DOHH2 (cell line): Measurements from ENCODE around the gene PRKAR1B.

Experiments used
- EZH2phosphoT487 ChIP-seq: fragments of 200-600 bp; sonication (generic); IDR thresholded peaks from 2 replicates; pipeline ENCODE4 v1.6.1; 2017; ENCODE audit warnings: borderline replicate concordance, mild to moderate bottlenecking, antibody characterized with exemption, low read length, moderate library complexity, mixed read lengths
- TF ChIP-seq, protein P1 (sequence below): fragments of 200-600 bp; sonication (generic); IDR thresholded peaks from one replicate; pipeline ENCODE4 v1.5.1; 2014; ENCODE audit warnings: antibody characterized with exemption, mild to moderate bottlenecking, low read depth, low read length; ENCODE audit not compliant: poor library complexity, severe bottlenecking

DNA sequence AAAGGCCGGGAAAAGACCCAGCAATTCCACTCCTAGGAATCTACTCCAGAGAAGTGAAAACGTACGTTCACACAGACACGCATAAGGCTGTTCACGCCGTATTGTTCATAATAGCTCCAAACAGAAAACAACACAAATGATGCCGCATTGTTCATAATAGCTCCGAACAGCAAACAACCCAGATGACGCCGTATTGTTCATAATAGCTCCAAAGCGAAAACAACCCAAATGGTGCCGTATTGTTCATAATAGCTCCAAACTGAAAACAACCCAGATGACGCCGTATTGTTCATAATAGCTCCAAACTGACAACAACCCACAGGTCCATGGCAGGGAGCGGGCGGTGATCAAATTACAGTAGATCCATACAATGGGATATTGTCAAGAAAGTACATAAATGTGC, 85.8 kb downstream of the PRKAR1B start:
- TF ChIP-seq, protein P1, sequence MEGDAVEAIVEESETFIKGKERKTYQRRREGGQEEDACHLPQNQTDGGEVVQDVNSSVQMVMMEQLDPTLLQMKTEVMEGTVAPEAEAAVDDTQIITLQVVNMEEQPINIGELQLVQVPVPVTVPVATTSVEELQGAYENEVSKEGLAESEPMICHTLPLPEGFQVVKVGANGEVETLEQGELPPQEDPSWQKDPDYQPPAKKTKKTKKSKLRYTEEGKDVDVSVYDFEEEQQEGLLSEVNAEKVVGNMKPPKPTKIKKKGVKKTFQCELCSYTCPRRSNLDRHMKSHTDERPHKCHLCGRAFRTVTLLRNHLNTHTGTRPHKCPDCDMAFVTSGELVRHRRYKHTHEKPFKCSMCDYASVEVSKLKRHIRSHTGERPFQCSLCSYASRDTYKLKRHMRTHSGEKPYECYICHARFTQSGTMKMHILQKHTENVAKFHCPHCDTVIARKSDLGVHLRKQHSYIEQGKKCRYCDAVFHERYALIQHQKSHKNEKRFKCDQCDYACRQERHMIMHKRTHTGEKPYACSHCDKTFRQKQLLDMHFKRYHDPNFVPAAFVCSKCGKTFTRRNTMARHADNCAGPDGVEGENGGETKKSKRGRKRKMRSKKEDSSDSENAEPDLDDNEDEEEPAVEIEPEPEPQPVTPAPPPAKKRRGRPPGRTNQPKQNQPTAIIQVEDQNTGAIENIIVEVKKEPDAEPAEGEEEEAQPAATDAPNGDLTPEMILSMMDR = no peak
- no peak for TF ChIP-seq EZH2phosphoT487
